Cortex of kidney (tissue), 1 donor: Measurements from ENCODE around the gene TPI1.
"Not testable (repeated sequence)": the region's sequence is repeated elsewhere in the genome, so short reads cannot be mapped to it uniquely, and the experiment has no call there.

Source experiments
- DNase-seq: peaks from one replicate; lab custom pipeline; 2025; lab: John Stamatoyannopoulos, UW

Gene TPI1

DNA sequence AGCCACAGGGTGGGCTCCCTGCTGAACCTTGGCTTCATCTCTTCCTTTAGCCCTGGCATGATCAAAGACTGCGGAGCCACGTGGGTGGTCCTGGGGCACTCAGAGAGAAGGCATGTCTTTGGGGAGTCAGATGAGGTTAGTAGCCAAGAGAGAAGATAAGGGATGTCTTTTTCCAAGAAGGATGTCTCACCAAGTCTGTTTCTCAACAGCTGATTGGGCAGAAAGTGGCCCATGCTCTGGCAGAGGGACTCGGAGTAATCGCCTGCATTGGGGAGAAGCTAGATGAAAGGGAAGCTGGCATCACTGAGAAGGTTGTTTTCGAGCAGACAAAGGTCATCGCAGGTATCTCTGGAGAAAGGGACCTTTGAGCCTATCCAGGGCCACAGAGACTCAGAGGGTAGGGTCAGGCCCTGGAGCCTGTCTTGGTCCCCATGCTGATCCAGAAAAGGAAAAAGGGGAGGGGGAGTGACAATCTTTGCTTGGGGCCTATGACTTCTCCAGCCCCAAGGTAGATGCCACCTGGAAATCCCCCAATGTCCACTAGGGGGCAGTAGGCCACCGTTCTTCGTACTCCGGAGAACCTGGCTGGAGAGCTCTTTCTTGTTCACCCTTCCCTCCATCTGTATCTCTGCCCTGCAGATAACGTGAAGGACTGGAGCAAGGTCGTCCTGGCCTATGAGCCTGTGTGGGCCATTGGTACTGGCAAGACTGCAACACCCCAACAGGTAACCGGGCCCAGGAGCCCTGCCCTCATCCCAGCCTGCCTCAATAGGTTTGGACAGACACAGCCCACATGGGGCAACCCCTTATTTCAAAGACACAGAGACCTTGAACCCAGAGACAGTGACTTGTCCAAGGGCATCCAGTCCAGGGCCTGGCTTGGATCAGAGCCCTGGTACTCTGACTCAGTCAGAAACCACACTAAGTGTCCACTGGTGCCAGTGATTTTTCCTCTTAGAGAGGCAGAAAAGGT is 2.0 kb downstream of the TPI1 start:
- DNase-seq: no peak

DNA sequence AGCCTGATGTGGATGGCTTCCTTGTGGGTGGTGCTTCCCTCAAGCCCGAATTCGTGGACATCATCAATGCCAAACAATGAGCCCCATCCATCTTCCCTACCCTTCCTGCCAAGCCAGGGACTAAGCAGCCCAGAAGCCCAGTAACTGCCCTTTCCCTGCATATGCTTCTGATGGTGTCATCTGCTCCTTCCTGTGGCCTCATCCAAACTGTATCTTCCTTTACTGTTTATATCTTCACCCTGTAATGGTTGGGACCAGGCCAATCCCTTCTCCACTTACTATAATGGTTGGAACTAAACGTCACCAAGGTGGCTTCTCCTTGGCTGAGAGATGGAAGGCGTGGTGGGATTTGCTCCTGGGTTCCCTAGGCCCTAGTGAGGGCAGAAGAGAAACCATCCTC is 3.0 kb downstream of the TPI1 start:
- DNase-seq: not testable (repeated sequence)

DNA sequence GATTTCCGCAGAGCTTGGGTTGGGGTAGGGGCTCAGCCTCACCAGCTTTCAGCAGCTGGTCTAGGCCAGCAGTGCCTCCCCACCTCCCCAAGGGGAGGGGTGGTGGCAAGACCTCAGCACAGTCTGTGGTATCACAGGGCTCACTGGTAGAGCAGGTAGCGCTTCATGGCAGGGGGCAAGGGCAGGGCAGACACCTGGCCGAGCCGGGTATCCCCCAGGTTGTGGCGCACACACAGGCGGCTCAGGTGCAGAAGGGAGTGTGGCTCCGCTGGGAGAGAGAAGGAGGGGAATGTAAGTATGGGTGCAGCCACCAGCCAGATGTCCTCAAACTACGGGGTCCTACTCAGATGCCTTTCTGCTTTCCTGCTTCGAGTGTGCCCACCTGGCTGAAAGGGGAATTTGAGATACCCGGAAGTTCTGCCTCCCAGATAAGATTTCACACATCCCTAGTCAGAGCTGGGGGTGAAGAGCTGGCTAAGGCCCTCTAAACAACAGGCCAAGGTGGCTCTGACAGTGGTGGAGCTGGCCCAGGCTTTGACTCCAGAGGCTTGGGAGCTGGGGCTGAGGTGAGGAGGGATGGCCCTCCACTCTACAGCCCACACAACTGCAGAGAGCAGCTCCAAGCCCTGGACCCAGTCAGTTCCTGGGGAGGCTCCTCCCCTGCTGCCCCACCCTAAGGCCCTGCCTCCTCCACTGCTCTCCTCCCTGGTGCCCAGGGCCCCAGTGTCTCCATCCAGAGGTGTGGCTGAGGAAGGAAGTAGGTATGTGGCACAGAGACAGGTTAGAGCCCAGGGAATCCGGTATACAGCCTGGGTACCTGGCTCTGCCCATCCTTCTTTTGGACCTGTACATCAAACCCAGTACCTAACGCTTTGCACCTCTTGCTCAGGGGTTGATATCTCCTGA is 4.0 kb downstream of the TPI1 start:
- DNase-seq: no peak

DNA sequence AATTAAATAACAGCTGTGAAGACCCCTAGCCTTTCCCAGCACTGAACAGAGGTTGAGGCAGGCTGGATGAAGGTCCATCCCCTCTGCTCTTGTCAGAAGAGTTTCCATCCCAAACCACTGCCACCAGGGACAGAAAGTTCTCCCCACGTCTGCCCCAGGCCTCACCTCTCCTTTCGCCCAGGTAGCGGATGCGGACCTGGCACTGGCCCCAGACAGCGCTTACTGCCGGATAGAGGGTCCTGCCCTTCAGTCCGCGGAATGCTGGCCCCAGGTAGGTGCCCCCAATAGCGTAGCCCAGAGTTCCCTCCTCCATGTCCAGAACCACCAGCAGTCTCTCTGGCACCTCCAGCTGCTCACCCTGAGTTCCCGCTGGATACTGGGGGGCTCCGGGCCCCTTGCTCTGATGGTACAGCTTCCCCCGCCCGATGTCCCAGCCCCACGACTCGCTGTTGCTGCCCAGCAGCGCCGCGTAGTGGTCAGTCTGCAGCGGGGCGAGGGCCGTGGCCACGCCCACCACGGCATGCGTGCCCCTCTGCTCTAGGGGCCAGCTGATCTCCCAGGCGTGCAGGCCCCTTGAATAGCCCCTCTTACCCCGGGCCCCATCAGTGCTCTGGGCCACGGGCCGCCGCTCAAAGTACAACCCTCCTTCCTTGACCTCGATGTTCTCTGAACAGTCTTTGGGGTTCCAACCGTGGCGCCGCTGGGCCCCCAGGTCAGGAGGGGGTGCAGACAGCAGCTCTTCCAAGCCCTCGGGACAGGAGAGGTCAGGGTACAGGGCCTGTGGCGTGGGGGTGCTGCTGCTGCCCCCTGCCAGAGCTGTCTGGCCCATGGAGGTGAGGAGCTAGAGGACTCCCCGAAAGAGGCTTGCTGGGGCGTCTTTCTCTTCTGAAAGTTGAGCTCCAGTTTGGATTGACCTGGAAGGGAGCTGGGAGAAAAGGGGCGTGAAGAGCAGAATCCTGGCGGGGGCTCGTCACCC is 5.0 kb downstream of the TPI1 start:
- DNase-seq: no peak

DNA sequence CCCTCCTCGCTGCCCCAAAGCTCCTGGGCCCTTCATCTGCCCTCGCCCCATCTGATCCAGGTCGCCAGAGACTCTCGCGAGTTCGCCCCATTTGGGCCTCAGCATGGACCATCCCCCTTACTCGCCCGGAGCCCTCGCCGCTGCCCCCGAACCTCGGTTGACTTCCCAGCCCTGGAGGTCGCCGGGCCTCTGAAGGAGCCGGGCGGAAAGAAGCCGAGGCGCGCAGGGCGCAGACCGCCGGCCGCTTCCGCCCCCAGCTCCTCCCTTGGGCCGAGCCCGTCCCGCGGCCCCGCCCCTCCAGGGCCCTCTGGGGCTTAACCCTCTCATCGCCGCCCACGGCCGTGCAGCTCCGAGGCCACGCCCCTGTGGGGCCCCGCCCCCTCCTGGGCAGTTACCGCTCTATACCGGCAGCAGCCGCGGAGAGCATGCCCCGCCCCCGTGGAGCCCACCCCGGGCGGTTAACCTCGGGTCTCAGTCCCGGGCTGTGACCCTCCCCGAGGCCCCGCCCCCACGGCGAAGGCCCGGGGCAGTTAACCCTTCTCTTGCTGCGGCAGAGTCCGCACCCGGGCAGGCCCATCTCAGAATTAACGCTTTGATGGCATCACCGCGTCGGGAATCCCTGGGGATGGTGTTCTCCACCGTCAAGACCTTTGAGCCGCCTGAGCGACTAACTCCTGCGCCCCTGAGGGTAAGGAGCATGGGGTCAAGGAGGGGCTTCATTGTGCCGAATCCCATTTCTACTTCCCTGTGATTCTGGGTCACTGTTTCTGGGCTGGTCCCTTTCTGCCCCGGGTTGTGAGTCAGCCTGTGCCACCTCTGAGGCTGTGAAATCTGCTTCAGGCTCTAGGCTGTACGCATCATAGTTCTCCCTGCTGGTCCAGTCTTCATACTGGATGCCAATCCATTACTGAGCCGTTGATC is 6.0 kb downstream of the TPI1 start, which contains the start of gene SPSB2:
Gene SPSB2 (minus strand): TSS at position 210 of the 921 bp plus-strand sequence. CDS start 402 bp downstream, outside the sequence.
- DNase-seq: no peak

DNA sequence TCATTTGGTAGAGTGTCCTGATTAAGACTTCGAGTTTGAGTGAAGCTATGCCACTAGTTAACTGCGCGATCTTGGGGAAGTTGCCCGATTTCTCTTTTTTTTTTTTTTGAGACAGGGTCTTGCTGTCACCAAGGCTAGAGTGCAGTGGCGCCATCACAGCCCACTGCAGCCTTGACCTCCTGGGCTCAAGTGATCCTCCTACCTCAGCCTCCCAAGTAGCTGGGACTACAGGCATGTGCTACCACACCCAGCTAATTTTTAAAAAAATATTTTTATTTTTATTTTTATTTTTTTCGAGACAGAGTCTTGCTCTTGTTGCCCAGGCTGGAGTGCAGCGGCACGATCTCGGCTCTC is 6.7 kb downstream of the TPI1 start:
- not testable (repeated sequence) for DNase-seq

DNA sequence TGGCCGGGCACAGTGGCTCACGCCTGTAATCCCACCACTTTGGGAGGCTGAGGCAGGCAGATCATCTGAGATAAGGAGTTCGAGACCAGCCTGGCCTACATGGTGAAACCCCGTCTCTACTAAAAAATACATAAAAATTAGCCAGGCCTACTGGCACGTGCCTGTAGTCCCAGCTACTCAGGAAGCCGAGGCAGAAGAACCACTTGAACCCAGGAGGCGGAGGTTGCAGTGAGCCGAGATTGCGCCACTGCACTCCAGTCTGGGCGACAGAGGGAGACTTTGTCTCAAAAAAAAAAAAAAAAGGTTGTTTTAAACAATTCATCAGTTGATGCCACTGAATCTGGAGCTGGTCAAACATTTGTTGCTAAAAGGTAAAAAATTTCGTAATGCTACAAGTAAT is 12.5 kb downstream of the TPI1 start:
- DNase-seq: not testable (repeated sequence)

DNA sequence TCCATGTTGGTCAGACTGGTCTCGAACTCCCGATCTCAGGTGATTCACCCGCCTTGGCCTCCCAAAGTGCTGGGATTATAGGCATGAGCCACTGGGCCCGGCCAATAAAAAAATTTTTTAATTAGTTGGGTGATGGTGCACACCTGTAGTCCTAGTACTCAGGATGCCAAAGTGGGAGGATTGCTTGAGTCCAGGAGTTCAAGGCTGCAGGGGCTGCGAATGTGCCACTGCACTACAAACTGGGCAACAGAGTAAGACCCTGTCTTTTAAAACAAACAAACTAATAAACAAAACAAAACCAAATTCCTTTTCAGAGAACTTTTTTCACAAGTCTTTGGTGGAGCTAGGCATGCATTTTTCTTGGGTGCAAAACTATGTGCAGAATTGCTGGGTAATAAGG is 15.9 kb downstream of the TPI1 start:
- no peak for DNase-seq

DNA sequence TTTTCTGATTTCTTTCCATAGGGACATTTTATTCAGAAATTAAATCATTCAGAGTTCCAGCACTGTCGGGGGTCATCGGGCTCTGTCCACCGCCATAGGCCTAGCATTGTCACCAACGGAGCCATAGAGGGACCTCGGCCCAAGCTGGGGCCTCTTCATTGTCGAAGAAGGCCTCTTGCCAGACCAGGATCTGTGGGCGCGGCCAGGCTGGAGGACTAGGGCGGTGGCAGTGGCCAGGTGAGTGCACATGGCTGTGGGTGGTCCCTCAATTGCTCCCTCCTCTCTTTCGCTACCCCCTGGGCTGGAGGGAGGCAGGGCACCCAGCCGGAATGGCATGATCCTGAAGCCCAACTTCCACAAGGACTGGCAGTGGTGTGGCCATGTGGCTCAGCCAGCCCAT is 16.4 kb downstream of the TPI1 start:
- no peak for DNase-seq

DNA sequence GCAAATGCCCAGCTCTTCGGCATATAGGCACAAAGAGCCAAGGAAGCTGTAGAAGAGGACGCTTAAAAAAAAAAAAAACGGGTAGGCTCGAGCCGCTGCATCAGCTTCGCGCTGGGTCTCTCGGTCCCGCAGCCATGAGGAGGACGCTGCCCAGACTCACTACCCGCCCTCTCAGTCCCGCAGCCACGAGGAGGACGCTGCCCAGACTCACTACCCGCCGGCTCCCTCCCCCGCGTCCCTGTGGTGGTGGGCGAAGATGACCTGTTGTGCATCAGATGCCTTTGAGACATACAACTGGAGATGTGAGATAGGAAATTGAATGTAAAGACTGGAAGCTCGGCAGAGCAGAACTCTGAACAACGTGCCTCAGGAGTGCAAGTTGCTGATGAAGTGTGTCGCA is 17.2 kb downstream of the TPI1 start:
- no peak for DNase-seq

DNA sequence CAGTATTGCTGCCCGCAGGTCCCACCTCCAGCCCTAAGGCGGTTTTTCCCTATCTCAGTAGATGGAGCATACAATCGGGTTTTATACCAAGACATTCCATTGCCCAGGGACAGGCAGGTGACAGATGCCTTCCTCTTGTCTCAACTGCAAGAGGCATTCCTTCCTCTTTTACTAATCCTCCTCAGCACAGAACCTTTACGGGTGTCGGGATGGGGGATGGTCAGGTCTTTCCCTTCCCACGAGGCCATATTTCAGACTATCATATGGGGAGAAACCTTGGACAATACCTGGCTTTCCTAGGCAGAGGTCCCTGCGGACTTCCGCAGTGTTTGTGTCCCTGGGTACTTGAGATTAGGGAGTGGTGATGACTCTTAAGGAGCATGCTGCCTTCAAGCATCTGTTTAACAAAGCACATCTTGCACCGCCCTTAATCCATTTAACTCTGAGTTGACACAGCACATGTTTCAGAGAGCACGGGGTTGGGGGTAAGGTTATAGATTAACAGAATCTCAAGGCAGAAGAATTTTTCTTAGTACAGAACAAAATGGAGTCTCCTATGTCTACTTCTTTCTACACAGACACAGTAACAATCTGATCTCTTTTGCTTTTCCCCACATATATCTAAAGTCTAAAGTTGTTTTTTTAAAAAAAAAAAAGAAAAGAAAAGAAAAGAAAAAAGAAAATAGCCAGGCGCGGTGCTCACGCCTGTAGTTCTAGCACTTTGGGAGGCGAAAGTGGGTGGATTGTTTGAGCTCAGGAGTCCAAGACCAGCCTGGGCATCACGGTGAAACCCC is 19.1 kb downstream of the TPI1 start:
- DNase-seq: not testable (repeated sequence)

DNA sequence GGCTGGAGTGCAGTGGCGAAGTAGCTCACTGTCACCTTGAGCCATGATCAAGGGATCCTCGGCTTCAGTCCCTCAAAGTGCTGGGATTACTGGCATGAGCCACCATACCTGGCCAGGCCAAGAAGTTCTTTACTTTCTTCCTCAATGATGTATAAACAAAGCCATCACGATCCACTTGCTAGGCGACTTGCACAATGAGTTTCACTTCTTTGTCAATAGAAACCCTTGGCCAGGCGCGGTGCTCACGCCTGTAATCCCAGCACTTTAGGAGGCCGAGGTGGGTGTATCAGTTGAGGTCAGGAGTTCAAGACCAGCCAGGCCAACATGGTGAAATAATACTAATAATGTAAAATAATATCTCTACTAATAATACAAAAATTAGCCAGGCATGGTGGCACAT is 20.1 kb downstream of the TPI1 start:
- no peak for DNase-seq

DNA sequence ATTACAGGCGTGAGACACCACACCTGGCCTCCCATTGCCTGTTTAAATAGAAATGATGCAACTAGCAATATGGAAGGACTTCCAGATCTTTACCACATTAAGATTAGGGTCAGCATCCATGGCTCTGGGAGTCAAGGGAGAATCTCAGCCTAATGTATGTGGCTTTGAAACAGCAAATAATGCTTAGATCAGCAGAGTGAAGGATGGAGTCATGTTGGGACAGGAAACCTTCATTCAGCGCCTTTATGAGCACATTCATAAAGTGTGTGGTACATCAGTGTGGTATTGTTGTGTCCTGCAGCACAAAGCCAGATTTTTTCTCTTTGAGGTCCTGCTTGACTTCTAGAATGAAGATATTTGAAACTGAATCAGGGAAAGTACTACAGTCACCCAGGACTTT is 21.0 kb downstream of the TPI1 start:
- no peak for DNase-seq

DNA sequence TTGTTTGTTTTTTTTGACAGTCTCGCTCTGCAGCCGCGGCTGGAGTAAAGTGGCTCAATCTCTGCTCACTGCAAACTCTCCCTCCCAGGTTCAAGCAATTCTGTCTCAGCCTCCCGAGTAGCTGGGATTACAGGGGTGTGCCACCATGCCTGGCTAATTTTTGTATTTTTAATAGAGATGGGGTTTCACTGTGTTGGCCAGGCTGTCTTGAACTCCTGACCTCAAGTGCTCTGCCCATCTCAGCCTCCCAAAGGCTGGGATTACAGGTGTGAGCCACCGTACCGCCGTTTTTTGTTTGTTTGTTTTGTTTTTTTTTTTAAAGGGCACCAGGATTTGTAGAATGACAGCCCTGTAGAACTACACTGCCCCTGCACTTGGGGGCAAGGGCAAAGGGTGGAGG is 21.5 kb downstream of the TPI1 start:
- not testable (repeated sequence) for DNase-seq

DNA sequence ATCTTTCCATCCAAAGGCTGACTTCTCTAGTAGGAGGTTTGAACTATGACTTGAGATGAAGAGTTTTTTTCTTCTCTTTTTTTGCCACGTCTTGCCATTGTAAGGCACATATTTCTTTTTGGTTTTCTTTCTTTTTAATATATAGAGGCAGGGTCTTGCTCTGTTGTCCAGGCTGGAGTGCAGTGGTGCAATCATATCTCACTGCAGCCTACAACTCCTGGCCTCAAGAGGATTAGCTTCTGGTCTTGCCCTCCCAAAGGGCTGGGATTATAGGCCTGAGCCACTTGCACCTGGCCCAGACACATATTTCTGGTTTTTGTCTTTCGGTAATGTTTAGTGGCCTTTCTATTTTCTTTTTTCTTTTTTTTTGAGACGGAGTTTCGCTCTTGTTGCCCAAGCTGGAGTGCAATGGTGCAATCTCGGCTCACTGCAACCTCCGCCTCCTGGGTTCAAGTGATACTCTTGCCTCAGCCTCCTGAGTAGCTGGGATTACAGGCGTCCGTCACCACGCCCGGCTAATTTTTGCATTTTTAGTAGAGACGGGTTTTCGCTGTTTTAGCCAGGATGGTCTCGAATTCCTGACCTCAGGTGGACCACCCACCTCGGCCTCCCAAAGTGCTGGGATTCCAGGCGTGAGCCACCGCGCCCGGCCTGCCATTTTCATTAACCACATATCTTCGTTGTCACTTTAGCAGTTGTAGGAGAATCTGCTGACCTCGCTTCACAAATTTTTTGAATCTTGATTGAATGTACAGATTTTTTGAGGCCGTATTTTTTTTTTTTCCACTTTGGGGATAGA is 22.6 kb downstream of the TPI1 start:
- DNase-seq: not testable (repeated sequence)

DNA sequence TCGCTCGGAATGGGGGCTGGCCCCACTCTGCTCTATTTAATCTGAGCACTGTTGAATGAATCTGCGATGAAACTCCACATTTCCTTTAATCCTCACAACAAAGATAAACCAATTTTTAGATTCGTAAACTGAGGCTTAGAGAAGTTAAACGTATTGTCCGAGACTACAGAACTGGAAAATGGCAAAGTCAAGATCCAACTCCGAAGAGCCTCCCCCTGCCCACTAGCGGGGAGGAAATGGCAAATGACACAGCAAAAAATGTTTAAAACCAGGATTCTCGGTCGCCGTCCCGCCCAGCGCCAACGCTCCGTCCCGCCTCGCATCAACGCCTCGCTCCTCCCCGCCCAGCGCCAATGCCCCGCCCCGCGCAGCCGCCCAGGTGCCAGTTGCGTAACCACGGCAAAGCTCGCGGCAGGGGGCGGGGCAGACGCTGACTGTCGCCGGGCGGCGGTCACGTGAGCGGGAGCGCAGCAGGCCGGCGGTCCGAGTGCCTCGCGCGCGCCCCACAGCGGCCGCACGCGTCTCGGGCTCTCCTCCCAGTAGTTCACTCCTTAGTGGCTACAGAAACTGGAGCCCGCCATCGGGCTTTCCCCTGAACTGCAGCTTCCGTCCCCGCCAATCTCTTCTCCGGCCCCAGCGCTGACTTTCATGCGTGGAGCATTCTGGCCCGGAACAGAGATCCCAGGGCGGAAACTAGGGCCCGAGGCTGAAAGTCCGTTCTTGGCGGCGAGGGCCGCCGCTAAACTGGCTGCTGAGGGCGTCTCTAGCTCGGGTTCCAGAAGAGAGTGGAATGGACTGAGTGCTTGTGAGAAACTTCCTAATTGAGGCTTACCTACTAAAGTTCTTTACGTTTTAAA is 23.7 kb downstream of the TPI1 start:
- DNase-seq: peak; percentile 81

DNA sequence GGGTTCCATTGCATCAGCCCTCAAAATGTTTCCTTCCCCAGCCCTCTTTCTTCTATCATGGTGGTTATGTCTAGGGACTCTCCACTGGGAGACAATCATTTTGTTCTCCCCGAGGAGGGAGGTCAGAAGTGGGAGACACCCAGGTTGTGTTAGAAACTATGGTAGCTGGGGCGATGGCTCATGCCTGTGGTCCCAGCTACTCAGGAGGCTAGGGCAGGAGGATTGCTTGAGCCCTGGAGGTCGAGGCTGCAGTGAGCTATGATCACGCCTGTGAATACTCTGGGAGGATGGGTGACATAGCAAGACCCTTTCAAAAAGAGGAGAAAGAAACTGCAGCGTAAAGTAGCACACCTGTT is 24.3 kb downstream of the TPI1 start:
- no peak for DNase-seq

DNA sequence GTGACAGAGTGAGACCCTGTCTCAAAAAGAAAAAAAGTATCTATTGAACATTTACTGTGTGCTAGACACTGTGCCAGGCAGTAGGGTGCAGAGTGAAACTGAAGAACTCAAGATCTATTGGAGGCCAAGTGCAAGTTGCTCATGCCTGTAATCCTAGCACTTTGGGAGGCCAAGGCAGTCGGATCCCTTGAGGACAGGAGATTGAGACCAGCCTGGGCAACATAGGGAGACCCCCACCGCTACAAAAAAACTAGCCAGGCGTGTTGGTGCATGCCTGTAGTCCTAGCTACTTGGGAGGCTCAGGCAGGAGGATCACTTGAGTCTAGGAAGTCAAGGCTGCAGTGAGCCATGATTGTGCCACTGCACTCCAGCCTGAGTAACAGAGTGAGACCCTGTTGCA is 25.4 kb downstream of the TPI1 start:
- not testable (repeated sequence) for DNase-seq
